Activated T-cell treated with anti-CD3 and anti-CD28 coated beads, Interleukin-2, amount 50 U/mL, for 1 hour (primary cell): Measurements from ENCODE around the gene NTRK3.

Source experiments
- DNase-seq: peaks from one replicate; pipeline ENCODE4 v3.0.0-alpha.2; 2020

The NTRK3 gene

GRCh38 chr15:87967951-87968350 is 288.6 kb downstream of the NTRK3 start:
- no peak for DNase-seq

DNA sequence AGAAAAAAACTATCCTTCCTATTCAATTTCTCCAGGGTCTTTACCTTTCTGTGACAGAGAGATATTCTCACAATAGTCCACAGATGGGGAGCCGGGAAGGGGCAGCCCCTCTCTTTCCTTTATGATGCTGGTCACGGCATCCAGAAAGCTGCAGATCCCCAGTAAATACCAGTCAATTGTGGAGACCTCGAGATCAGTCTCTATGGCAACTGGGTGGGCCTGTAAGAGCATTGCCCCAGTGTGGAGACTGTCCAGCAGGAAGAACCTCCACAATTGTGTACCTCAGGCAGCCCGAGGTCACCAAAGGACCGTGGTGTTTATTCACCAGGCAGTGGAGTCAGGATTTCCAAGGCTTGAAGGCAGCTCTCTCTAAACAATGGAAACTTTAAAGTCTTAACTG is 291.2 kb downstream of the NTRK3 start:
- DNase-seq = no peak

DNA sequence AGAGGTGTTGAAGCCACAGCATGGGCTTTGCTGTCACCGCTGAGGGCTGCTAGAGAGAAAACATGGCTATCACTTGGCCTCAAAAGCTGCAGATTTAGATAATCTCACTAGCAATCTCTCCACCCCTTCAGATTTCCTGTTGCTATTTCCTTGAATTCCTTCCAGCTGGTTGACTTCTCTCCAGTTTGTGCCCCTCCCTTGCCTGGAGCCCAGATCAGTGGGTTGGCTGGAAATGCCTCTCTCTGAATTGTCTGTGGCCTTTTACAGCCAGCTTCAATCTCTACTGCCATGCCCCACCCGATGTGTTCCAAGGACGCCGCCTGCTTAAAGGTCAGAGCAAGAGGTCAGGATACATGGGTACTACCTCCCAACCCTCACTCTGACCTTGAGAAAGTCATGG is 294.1 kb downstream of the NTRK3 start:
- DNase-seq = no peak

DNA sequence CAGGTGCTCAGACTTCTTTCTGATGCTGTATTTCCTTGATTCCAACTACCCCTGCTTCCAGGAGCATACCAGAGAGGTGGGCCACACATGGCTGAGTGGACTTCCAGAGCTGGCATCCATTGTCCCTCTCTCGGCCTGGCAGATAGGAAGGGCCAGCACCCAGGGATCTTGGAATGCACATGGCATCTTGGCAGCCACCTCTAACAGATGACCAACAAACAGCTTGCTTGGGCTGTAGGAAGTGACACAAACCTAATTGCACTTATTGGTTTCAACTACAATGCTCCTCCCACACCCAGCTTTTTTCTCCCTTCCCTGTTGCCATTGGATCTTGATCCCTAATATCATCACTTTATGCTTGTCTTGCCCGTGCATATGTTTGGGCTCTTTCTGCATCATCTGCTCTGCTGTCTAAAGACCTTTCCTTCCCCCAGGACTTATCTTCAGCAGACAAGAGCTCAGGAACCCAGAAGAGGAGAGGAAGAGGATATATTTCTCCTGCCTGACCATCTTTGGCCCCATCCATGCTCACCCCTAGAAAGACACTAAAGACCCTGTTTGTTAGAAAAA is 294.6 kb downstream of the NTRK3 start:
- DNase-seq = no peak

DNA sequence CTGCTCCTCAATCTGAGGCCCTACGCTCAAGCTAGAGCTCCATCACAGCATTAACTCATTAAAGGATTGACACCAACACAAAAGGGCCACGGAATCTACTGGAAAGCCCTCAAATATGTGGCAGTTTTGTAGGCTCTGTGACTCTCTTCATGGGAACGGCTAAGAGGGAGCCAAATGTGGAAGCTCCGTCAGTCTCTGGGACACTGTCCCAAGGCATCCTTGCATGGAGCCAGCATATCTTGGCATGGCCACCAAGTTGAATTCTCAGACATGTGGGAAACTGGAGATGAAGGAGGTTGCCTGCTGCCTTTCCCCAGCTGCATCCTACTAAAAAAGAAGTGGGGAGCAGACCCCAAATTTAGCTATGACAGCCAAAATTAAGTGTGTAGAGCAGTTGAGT is 296.9 kb downstream of the NTRK3 start:
- no peak for DNase-seq

DNA sequence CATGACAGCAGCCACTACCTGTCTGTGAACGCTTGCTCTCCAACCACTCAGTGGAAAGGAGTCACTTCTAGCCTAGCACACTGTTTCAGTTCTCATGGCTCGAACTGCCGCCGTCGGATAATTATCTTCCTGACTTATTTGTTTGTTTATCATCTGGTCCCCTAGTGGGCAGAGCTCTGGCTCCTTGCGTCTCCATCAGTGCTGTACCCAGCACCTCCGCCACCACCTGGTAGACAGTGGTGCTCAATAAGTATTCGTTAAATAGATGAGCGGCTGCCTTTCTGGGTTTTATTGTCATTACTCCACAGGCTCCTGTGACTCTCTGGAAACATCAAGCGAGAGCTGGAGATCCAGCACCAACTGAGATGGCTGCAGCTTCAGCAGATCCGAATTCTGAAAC is 297.5 kb downstream of the NTRK3 start:
- no peak for DNase-seq

- no peak for DNase-seq
These were observed 301.1 kb downstream of the NTRK3 start for GRCh38 chr15:87955284-87955909.

DNA sequence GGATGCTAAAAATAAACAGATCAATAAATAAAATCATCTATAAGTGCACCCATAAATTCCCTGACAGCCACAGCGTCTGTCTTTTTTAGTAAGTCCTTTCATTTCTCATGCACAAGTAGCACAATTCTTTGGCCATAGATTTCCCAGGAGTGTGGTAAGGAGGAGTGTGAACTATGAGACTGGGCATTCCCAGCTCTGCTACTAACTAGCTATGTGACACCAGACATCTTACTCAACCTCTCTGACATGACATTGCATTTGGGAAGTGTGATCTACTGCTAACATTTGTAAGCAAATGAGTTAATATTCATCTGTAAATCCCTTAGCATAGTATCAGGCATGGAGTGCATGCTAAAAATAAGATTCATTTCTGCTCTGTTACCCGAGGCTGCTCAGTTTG is 301.7 kb downstream of the NTRK3 start:
- no peak for DNase-seq

GRCh38 chr15:87952736-87953287 is 303.7 kb downstream of the NTRK3 start:
- no peak for DNase-seq

GRCh38 chr15:87949575-87950223 is 306.8 kb downstream of the NTRK3 start:
- DNase-seq = no peak

DNA sequence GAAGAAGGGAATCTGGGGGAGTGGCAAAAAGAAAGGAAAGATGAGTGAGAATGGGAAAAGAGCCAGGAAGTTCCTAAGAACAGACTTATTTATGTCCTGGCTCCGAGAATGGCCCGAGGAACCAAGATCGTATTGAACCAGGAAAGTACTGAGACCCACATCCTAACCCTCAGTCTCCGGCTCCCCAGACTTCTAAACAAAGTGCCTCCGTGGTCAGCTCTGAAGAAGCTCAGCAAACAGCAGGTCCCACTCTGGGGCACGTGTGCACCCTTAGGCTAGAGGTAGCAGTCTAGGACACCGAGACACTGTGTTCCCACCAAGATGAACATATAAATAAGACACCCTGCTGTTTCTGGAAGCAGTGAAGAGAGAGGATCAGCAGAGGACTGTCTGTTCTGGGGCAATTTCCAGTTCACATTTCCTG is 307.4 kb downstream of the NTRK3 start:
- no peak for DNase-seq

- DNase-seq = no peak
These were observed 309.0 kb downstream of the NTRK3 start for GRCh38 chr15:87947560-87947959.

GRCh38 chr15:87945246-87945645 is 311.3 kb downstream of the NTRK3 start:
- DNase-seq = no peak

- DNase-seq = no peak
These were observed 311.8 kb downstream of the NTRK3 start for GRCh38 chr15:87944691-87945090.

GRCh38 chr15:87944050-87944449 is 312.5 kb downstream of the NTRK3 start:
- no peak for DNase-seq

DNA sequence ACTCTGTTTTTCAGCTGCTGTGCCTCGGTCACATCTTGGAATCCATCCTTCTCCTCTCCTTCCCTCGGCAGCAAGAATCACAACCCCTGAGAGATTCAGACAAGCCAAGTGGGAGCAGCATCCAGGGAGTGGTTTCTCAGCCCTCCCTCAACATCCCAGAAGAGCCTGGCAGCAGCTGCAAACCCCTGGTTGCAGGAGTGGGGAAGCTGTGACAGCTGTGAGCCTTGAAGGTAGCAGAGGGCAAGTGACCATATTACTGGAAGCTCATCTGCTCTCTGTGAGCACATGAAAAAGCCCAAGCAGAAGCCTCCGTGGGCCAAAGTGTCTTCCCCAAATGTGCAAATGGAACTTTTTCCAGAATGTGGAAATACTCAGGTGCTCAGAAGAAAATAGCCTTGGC is 312.9 kb downstream of the NTRK3 start:
- no peak for DNase-seq

- DNase-seq = no peak
These were observed 314.2 kb downstream of the NTRK3 start for GRCh38 chr15:87942316-87942715.

DNA sequence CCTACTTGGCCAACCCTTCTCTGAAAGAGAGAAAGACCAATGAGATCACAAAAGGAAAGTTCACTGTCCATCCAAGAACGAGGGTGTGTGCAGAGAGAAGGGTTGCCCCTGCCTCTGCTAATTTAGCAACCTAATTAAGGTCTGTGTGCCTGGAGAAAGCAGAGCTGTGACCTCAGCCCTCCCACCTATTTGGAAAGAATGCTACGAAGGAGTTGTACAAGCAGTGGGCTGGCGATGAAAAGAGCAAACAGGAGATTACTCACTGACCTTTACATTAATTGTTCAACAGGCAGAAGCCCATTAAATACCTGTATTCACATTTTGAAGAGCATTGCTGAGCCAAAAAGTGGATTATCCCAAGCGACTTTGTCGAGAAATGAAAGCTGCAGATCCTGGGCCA is 314.9 kb downstream of the NTRK3 start:
- no peak for DNase-seq

GRCh38 chr15:87940768-87941167 is 315.8 kb downstream of the NTRK3 start:
- DNase-seq = no peak

DNA sequence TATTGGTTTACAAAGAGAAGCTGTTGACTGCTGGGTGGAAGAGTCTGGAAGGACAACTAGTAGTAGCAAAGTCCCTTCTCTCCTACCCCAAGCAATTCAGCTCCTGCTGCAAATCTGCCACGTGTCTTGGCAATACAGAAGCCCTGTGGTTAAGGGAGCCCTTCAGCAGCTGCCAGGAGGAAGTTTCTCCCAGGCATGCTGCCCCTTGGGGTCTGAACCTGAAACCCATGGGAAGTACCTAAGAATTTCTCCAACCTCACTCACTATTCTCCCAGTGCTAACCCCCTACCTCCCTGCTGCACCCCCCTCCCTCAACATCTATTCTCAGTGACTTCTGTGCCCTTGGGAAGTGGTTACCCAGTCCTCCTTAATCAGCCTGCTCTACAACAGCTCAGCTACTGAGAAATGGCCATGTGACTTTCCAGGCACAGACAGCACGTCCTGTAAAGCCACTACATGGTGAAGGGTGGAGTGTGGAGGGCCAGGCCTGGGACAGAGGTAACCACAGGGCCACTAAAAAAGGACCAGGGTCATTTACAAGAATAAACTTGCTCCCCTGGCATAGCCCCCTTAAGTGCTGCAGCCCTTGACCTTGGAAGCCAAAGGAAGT is 316.6 kb downstream of the NTRK3 start:
- DNase-seq = no peak

DNA sequence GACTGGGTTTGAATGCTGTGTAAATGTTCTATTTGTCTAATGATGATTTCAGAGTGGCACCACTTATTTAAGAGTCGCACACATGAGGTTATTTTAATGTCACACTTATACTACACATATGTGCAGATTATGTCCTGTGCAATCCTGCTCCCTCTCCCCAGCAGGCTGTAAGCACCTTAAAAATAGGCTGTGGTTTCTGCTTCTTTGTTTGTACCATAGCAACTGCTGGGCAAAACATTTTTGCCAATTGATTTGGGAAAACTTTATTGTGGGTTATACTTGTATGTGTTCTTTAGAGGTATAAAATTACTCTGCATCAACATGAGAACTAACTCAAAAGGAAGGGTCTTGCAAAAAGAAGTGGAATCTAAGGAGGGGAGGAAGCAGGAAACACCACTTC is 318.5 kb downstream of the NTRK3 start:
- DNase-seq = no peak

DNA sequence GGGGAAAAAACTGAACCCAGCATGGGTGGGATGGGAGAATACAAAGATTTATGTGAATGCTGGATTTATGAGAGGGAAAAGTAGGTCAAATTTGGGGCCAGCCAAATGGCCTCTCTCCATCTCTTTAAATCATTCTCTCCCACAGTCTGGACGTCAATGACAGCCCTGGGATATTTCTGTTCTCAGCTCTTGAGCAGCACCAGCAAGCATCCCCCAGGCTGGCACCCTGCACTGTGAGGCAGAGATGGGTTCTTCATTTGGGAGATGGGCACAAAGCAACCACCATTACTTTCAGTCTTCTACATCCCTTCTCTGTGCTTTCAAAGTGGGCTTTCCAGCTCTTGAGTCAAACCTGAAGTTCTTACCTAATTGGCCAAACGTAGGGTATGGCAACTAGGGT is 321.0 kb downstream of the NTRK3 start:
- no peak for DNase-seq

GRCh38 chr15:87931584-87931983 is 325.0 kb downstream of the NTRK3 start:
- DNase-seq = no peak

- no peak for DNase-seq
These were observed 326.1 kb downstream of the NTRK3 start for GRCh38 chr15:87930457-87930856.
